Mucosa of rectum (tissue), 2 donors: ENCODE data around the gene INPP5J.

ENCODE experiments used
- H3K27ac ChIP-seq, 2 donors: one replicate each; pipeline ENCODE4 v1.7.0; 2013; ENCODE audit warnings: inconsistent platforms in 2 of 2, low read depth in 2 of 2, low read length in 2 of 2
- H3K27me3 ChIP-seq, 2 donors: one replicate each; pipeline ENCODE4 v1.7.0; 2013; ENCODE audit warnings: low read length in 2 of 2; ENCODE audit not compliant: control insufficient read depth in 2 of 2, insufficient read depth in 2 of 2
- H3K36me3 ChIP-seq, 2 donors: one replicate each; pipeline ENCODE4 v1.7.0; 2013; ENCODE audit warnings: low read length in 2 of 2; ENCODE audit not compliant: control insufficient read depth in 2 of 2, insufficient read depth in 2 of 2
- H3K4me1 ChIP-seq, 2 donors: one replicate each; pipeline ENCODE4 v1.7.0; 2013; ENCODE audit warnings: low read length in 2 of 2, mild to moderate bottlenecking in 1 of 2; ENCODE audit not compliant: control insufficient read depth in 2 of 2, insufficient read depth in 2 of 2
- H3K4me3 ChIP-seq, 2 donors: one replicate each; pipeline ENCODE4 v1.7.0; 2013; ENCODE audit warnings: low read length in 2 of 2
- H3K9ac ChIP-seq, 2 donors: one replicate each; pipeline ENCODE4 v1.7.0; 2013; ENCODE audit warnings: low read length in 2 of 2, low read depth in 1 of 2, mild to moderate bottlenecking in 1 of 2
- H3K9me3 ChIP-seq, 2 donors: one replicate each; pipeline ENCODE4 v1.7.0; 2013; ENCODE audit warnings: low read length in 2 of 2; ENCODE audit not compliant: control insufficient read depth in 2 of 2
- donor health status: healthy.
- donor health status: Normal muscosa, but diverticular disease.

The INPP5J gene

GRCh38 chr22:31124811-31125465 is 2.2 kb downstream of the INPP5J start:
- Histone ChIP-seq H3K27ac (no peak overlapping the region), H3K4me1 (peaks cover 12 to 24% of the 10 kb centered on the region in 2 donors), H3K27me3 (no peaks in the 10 kb centered on the region), H3K9ac (no peak overlapping the region), H3K36me3 (peaks cover 0 to 7% of the 10 kb centered on the region in 2 donors), H3K4me3 (no peak overlapping the region), H3K9me3 (no peaks in the 10 kb centered on the region)

GRCh38 chr22:31125521-31126117 is 2.9 kb downstream of the INPP5J start:
- no peaks in the 10 kb centered on the region for H3K27me3 ChIP-seq
- peaks cover 12 to 24% of the 10 kb centered on the region in 2 donors for H3K4me1 ChIP-seq
- H3K9ac ChIP-seq: no peak overlapping the region
- H3K4me3 ChIP-seq: no peak overlapping the region
- no peaks in the 10 kb centered on the region for H3K9me3 ChIP-seq
- H3K36me3 ChIP-seq: peaks cover 0 to 7% of the 10 kb centered on the region in 2 donors
- H3K27ac ChIP-seq: no peak overlapping the region

- no peaks in the 10 kb centered on the region for H3K9me3 ChIP-seq
- H3K4me1 ChIP-seq: peaks cover 12 to 24% of the 10 kb centered on the region in 2 donors
- H3K27ac ChIP-seq: no peak overlapping the region
- H3K36me3 ChIP-seq: peaks cover 0 to 7% of the 10 kb centered on the region in 2 donors
- no peaks in the 10 kb centered on the region for H3K27me3 ChIP-seq
- no peak overlapping the region for H3K4me3 ChIP-seq
- no peak overlapping the region for H3K9ac ChIP-seq
Measured at GRCh38 chr22:31126128-31126868, 3.5 kb downstream of the INPP5J start.

GRCh38 chr22:31126869-31127175 is 4.1 kb downstream of the INPP5J start:
- no peak overlapping the region for H3K27ac ChIP-seq
- no peaks in the 10 kb centered on the region for H3K27me3 ChIP-seq
- no peak overlapping the region for H3K9ac ChIP-seq
- H3K36me3 ChIP-seq: peaks cover 0 to 7% of the 10 kb centered on the region in 2 donors
- no peak overlapping the region for H3K4me3 ChIP-seq
- no peaks in the 10 kb centered on the region for H3K9me3 ChIP-seq
- H3K4me1 ChIP-seq: peaks cover 10 to 20% of the 10 kb centered on the region in 2 donors

- peaks cover 5 to 16% of the 10 kb centered on the region in 2 donors for H3K4me1 ChIP-seq
- H3K9ac ChIP-seq: no peak overlapping the region
- H3K27ac ChIP-seq: no peak overlapping the region
- H3K36me3 ChIP-seq: peaks cover 0 to 7% of the 10 kb centered on the region in 2 donors
- no peaks in the 10 kb centered on the region for H3K9me3 ChIP-seq
- no peak overlapping the region for H3K4me3 ChIP-seq
- no peaks in the 10 kb centered on the region for H3K27me3 ChIP-seq
Measured at GRCh38 chr22:31127181-31127772, 4.5 kb downstream of the INPP5J start.

GRCh38 chr22:31128156-31128555 is 5.4 kb downstream of the INPP5J start:
- no peak overlapping the region for H3K9ac ChIP-seq
- H3K9me3 ChIP-seq: no peaks in the 10 kb centered on the region
- H3K27ac ChIP-seq: no peak overlapping the region
- H3K36me3 ChIP-seq: peaks cover 0 to 9% of the 10 kb centered on the region in 2 donors
- no peak overlapping the region for H3K4me3 ChIP-seq
- peaks cover 0 to 8% of the 10 kb centered on the region in 2 donors for H3K4me1 ChIP-seq
- H3K27me3 ChIP-seq: no peaks in the 10 kb centered on the region

- Histone ChIP-seq H3K36me3 (peaks cover 4 to 9% of the 10 kb centered on the region in 2 donors), H3K27ac (no peak overlapping the region), H3K4me3 (no peak overlapping the region), H3K27me3 (no peaks in the 10 kb centered on the region), H3K9me3 (no peaks in the 10 kb centered on the region), H3K4me1 (peaks cover 0 to 2% of the 10 kb centered on the region in 2 donors), H3K9ac (no peak overlapping the region)
Measured at GRCh38 chr22:31130873-31131272, 8.1 kb downstream of the INPP5J start.

GRCh38 chr22:31133911-31134310 is 11.1 kb downstream of the INPP5J start:
- no peaks in the 10 kb centered on the region for H3K9me3 ChIP-seq
- no peak overlapping the region for H3K4me3 ChIP-seq
- H3K4me1 ChIP-seq: no peaks in the 10 kb centered on the region
- no peak overlapping the region for H3K9ac ChIP-seq
- H3K27ac ChIP-seq: no peak overlapping the region
- H3K27me3 ChIP-seq: no peaks in the 10 kb centered on the region
- peaks cover 2 to 4% of the 10 kb centered on the region in 2 donors for H3K36me3 ChIP-seq

GRCh38 chr22:31134688-31135087 is 11.9 kb downstream of the INPP5J start:
- H3K4me3 ChIP-seq: no peak overlapping the region

GRCh38 chr22:31135706-31136105 is 12.9 kb downstream of the INPP5J start:
- H3K27me3 ChIP-seq: no peaks in the 10 kb centered on the region
- H3K9me3 ChIP-seq: no peaks in the 10 kb centered on the region
- H3K4me3 ChIP-seq: no peak overlapping the region
- H3K27ac ChIP-seq: no peak overlapping the region
- no peak overlapping the region for H3K9ac ChIP-seq
- H3K4me1 ChIP-seq: no peaks in the 10 kb centered on the region
- peaks cover 2 to 4% of the 10 kb centered on the region in 2 donors for H3K36me3 ChIP-seq

More at GRCh38 chr22:31134688-31135087, 11.9 kb downstream of the INPP5J start:
- no peaks in the 10 kb centered on the region for H3K9me3 ChIP-seq
- no peaks in the 10 kb centered on the region for H3K27me3 ChIP-seq
- H3K27ac ChIP-seq: no peak overlapping the region
- H3K9ac ChIP-seq: no peak overlapping the region
- no peaks in the 10 kb centered on the region for H3K4me1 ChIP-seq
- H3K36me3 ChIP-seq: peaks cover 2 to 4% of the 10 kb centered on the region in 2 donors
